Astrocyte (in vitro differentiated cells and primary cell): Measurements from ENCODE around the gene HS6ST2. TPM values are rescaled to one million over a fixed set of nuclear protein-coding genes. Genes with fewer than 3 reads are reported as not detected.

Experiments used
- DNase-seq: peaks from one replicate; pipeline ENCODE4 v3.0.0-alpha.2; 2010; ENCODE audit warnings: low read depth
- FAIRE-seq: peaks from 2 replicates; lab custom pipeline; 2011; peaks lifted over from hg19 to GRCh38; lab: Jason Lieb, UNC
- H2AFZ ChIP-seq: 2 replicates; pipeline ENCODE4 v1.6.0; 2012; ENCODE audit warnings: low read depth, low read length, inconsistent platforms
- H3K27ac ChIP-seq: 2 replicates; pipeline ENCODE4 v1.5.1; 2011; ENCODE audit warnings: low read depth, low read length, inconsistent platforms
- H3K27me3 ChIP-seq: 2 replicates; pipeline ENCODE4 v1.6.0; 2011; ENCODE audit warnings: low read length, inconsistent platforms; ENCODE audit not compliant: insufficient read depth
- H3K36me3 ChIP-seq: 2 replicates; pipeline ENCODE4 v1.5.1; 2011; ENCODE audit warnings: low read length, inconsistent platforms; ENCODE audit not compliant: insufficient read depth
- H3K4me1 ChIP-seq: 2 replicates; pipeline ENCODE4 v1.5.1; 2011; ENCODE audit warnings: low read length, inconsistent platforms; ENCODE audit not compliant: insufficient read depth
- H3K4me2 ChIP-seq: 2 replicates; pipeline ENCODE4 v1.6.0; 2012; ENCODE audit warnings: low read length, inconsistent platforms
- H3K4me3 ChIP-seq: 2 replicates; pipeline ENCODE4 v1.5.1; 2011; ENCODE audit warnings: low read depth, mild to moderate bottlenecking, low read length, inconsistent platforms; ENCODE audit not compliant: insufficient read depth
- H3K79me2 ChIP-seq: 2 replicates; pipeline ENCODE4 v1.6.0; 2012; ENCODE audit warnings: mild to moderate bottlenecking, low read length, inconsistent platforms; ENCODE audit not compliant: insufficient read depth
- H3K9ac ChIP-seq: 2 replicates; pipeline ENCODE4 v1.6.0; 2012; ENCODE audit warnings: mild to moderate bottlenecking, low read length, inconsistent platforms
- H3K9me3 ChIP-seq: 2 replicates; pipeline ENCODE4 v1.5.1; 2012; ENCODE audit warnings: low read depth, mild to moderate bottlenecking, low read length, inconsistent platforms; ENCODE audit not compliant: insufficient read depth
- H4K20me1 ChIP-seq: 2 replicates; pipeline ENCODE4 v1.6.0; 2012; ENCODE audit warnings: low read length, inconsistent platforms; ENCODE audit not compliant: insufficient read depth
- H3K27ac Mint-ChIP-seq: one replicate; pipeline ENCODE4 v1.8.0; 2021; ENCODE audit warnings: mild to moderate bottlenecking, mixed read lengths; ENCODE audit not compliant: unreplicated experiment
- H3K27me3 Mint-ChIP-seq: one replicate; pipeline ENCODE4 v1.8.0; 2021; ENCODE audit warnings: low read depth, mixed read lengths; ENCODE audit not compliant: unreplicated experiment
- H3K36me3 Mint-ChIP-seq: one replicate; pipeline ENCODE4 v1.8.0; 2021; ENCODE audit warnings: low read depth, mixed read lengths; ENCODE audit not compliant: unreplicated experiment
- H3K4me1 Mint-ChIP-seq: one replicate; pipeline ENCODE4 v1.8.0; 2021; ENCODE audit warnings: low read depth, mixed read lengths; ENCODE audit not compliant: unreplicated experiment
- H3K4me3 Mint-ChIP-seq: one replicate; pipeline ENCODE4 v1.8.0; 2021; ENCODE audit warnings: mild to moderate bottlenecking, moderate library complexity, mixed read lengths; ENCODE audit not compliant: unreplicated experiment
- H3K9me3 Mint-ChIP-seq: one replicate; pipeline ENCODE4 v1.8.0; 2021; ENCODE audit warnings: mild to moderate bottlenecking, mixed read lengths; ENCODE audit not compliant: unreplicated experiment
- CTCF ChIP-seq: IDR thresholded peaks from 2 replicates; pipeline ENCODE4 v1.5.1; 2011; ENCODE audit warnings: low read depth, mild to moderate bottlenecking, inconsistent platforms, low read length, moderate library complexity; ENCODE audit not compliant: insufficient read depth
- EZH2 ChIP-seq: IDR thresholded peaks from 2 replicates; pipeline ENCODE4 v1.6.1; 2012; ENCODE audit warnings: mild to moderate bottlenecking, low read length, inconsistent platforms; ENCODE audit not compliant: insufficient read depth
- total RNA-seq: library from RNA; stranded (reverse); gene quantifications from 2 replicates; pipeline ENCODE4 v1.2.1, GENCODE V29; 2021

The HS6ST2 gene
- total RNA-seq, 1 donor from 2014 or later: 12.9 TPM

DNA sequence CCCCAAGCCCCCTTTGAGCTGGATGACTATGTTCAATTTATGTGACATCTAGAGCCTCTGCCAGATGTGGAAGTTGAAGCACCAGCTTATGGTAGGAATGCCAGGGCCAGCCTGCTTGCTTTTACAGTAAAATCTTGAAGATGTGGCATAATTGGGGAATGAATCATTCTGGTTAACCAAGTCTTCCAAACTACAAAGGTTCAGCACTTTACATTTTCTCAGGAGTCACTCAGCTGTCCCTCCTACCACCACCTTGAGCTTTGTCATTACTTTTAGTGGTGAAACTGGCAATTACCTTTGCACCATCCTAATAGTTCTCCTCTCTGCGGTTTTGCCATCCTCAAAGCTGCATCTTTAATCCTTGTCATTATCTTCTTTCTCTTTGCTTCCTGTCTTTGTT, 172.2 kb downstream of the HS6ST2 start:
- DNase-seq (peak; percentile 21), FAIRE-seq (no peak)
- Histone ChIP-seq H3K27me3 (no peaks in the 10 kb centered on the region), H2AFZ (no peak overlapping the region), H4K20me1 (no peaks in the 10 kb centered on the region), H3K27ac (no peak overlapping the region), H3K4me2 (no peak overlapping the region), H3K79me2 (no peaks in the 10 kb centered on the region), H3K9ac (no peak overlapping the region), H3K36me3 (no peaks in the 10 kb centered on the region), H3K4me3 (no peak overlapping the region), H3K4me1 (no peaks in the 10 kb centered on the region), H3K9me3 (no peaks in the 10 kb centered on the region)
- Mint-ChIP-seq H3K27ac (no peak overlapping the region), H3K9me3 (no peaks in the 10 kb centered on the region), H3K36me3 (no peaks in the 10 kb centered on the region), H3K27me3 (no peaks in the 10 kb centered on the region), H3K4me1 (peaks cover 2% of the 10 kb centered on the region), H3K4me3 (no peak overlapping the region)
- TF ChIP-seq CTCF (no peak), EZH2 (no peak)

DNA sequence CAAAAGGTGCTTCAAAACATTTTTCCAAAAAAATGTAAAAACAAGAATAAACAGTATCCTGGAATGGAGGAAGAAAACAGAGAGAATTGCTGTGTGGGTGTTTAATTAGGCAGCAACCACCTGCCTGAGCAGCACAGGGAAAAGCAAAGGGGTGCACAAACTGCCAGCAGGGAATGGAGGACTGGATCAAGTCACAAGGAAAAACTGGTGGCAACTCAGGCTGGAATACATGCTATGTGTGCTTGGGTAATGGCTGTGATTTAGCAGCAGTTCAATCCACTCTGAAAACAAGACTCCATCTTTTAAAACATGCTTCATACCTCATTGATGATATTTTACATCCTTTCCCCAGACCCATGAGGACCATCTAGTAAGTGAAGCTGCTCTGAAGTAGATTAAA, 179.5 kb downstream of the HS6ST2 start:
- H3K27me3 Mint-ChIP-seq: no peaks in the 10 kb centered on the region
- no peak for DNase-seq
- Histone ChIP-seq H3K4me3 (no peak overlapping the region), H3K4me1 (no peaks in the 10 kb centered on the region), H3K9me3 (no peaks in the 10 kb centered on the region), H3K27me3 (no peaks in the 10 kb centered on the region), H3K36me3 (no peaks in the 10 kb centered on the region), H2AFZ (no peak overlapping the region), H4K20me1 (no peaks in the 10 kb centered on the region), H3K9ac (no peak overlapping the region), H3K4me2 (no peak overlapping the region), H3K27ac (no peak overlapping the region), H3K79me2 (no peaks in the 10 kb centered on the region)
- peak; percentile 39 for FAIRE-seq
- H3K9me3 Mint-ChIP-seq: no peaks in the 10 kb centered on the region
- no peak overlapping the region for H3K4me3 Mint-ChIP-seq
- no peak overlapping the region for H3K27ac Mint-ChIP-seq
- TF ChIP-seq CTCF (no peak), EZH2 (no peak)
- no peaks in the 10 kb centered on the region for H3K36me3 Mint-ChIP-seq
- H3K4me1 Mint-ChIP-seq: peaks cover 14% of the 10 kb centered on the region

DNA sequence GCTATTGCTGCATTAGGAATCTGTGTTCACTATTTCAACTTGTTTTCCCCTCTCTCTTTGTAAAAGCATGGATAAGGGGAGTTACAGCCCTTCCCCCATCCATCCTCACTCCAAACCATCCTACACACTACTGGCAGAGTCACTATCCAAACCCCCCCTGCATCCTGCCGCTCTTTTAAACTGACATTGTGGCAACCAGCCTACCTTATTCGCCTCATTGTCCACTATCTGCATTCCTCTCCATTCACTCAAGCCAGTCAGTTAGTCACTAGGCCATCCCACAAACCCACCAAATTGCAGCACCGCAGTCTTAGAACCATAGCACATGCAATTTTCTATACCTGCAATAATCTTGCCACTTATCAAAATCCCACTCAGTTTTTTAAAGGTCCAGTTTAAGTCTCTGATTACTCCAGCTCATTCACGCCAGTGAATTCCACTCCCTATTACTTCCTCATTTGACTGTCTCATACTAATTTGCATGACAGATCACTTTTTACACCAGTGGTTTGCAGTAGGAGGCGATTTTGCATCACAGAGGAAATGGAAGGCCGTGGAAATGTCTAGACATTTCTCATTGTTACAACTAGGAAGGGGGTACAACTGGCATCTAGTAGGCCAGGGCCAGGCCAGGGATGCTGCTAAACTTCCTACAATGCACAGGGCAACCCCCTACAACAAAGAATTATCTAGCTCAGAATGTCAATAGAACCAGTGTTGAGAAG, 181.8 kb downstream of the HS6ST2 start:
- Histone ChIP-seq H3K27me3 (no peaks in the 10 kb centered on the region), H3K27ac (no peak overlapping the region), H3K36me3 (no peaks in the 10 kb centered on the region), H3K9ac (no peak overlapping the region), H4K20me1 (no peaks in the 10 kb centered on the region), H3K4me3 (no peak overlapping the region), H3K79me2 (no peaks in the 10 kb centered on the region), H3K4me2 (no peak overlapping the region), H3K4me1 (no peaks in the 10 kb centered on the region), H3K9me3 (no peaks in the 10 kb centered on the region), H2AFZ (no peak overlapping the region)
- Mint-ChIP-seq H3K4me1 (peaks cover 12% of the 10 kb centered on the region), H3K27ac (peak overlapping the region; percentile 91), H3K9me3 (no peaks in the 10 kb centered on the region), H3K27me3 (no peaks in the 10 kb centered on the region), H3K4me3 (no peak overlapping the region), H3K36me3 (no peaks in the 10 kb centered on the region)
- DNase-seq: no peak
- TF ChIP-seq CTCF (no peak), EZH2 (no peak)
- FAIRE-seq: peak; percentile 55
